GM23248 (cell line): ENCODE measurements around the gene ZNF548.
"Not testable (repeated sequence)": the region's sequence is repeated elsewhere in the genome, so short reads cannot be mapped to it uniquely, and the experiment has no call there.

Source experiments
- EZH2 ChIP-seq: fragments of 200-600 bp; sonication (generic); IDR thresholded peaks from 2 replicates; pipeline ENCODE4 v1.6.1; 2018; ENCODE audit warnings: antibody characterized with exemption, mild to moderate bottlenecking; ENCODE audit not compliant: insufficient read depth, poor library complexity, severe bottlenecking
- EZH2phosphoT487 ChIP-seq: fragments of 200-600 bp; sonication (generic); IDR thresholded peaks from 2 replicates; pipeline ENCODE4 v1.6.1; 2018; ENCODE audit warnings: antibody characterized with exemption, moderate library complexity, mild to moderate bottlenecking, low read depth; ENCODE audit not compliant: insufficient read depth

GRCh38 chr19:57374647-57375046 lies 15.0 kb upstream of the ZNF548 start:
- TF ChIP-seq EZH2, EZH2phosphoT487: not testable (repeated sequence)
